ENCODE results near the gene ZNFX1.

Gene ZNFX1

GRCh38 chr20:49233226-49233625, 44.6 kb downstream of the ZNFX1 start:
- DNase-seq (ENCODE audit: low read depth): no peak
- no peak overlapping the region for H3K4me3 ChIP-seq (ENCODE audit: control insufficient read depth, low read depth, low read length)

GRCh38 chr20:49231471-49231870, 46.4 kb downstream of the ZNFX1 start:
- H3K4me3 ChIP-seq (ENCODE audit: control insufficient read depth, low read depth, low read length): no peak overlapping the region
- no peak for DNase-seq (ENCODE audit: low read depth)
- TF ChIP-seq CTCF (IDR thresholded peaks at IDR 0.05; ENCODE audit: control insufficient read depth, insufficient read depth, low read depth, low read length, missing control alignments): no peak

More at GRCh38 chr20:49233226-49233625, 44.6 kb downstream of the ZNFX1 start:
- no peak for TF ChIP-seq CTCF (IDR thresholded peaks at IDR 0.05; ENCODE audit: control insufficient read depth, insufficient read depth, low read depth, low read length, missing control alignments)

GRCh38 chr20:49230561-49231133, 47.2 kb downstream of the ZNFX1 start:
- H3K4me3 ChIP-seq (ENCODE audit: control insufficient read depth, low read depth, low read length): no peak overlapping the region
- DNase-seq (ENCODE audit: low read depth): no peak
- no peak for TF ChIP-seq CTCF (IDR thresholded peaks at IDR 0.05; ENCODE audit: control insufficient read depth, insufficient read depth, low read depth, low read length, missing control alignments)

DNA sequence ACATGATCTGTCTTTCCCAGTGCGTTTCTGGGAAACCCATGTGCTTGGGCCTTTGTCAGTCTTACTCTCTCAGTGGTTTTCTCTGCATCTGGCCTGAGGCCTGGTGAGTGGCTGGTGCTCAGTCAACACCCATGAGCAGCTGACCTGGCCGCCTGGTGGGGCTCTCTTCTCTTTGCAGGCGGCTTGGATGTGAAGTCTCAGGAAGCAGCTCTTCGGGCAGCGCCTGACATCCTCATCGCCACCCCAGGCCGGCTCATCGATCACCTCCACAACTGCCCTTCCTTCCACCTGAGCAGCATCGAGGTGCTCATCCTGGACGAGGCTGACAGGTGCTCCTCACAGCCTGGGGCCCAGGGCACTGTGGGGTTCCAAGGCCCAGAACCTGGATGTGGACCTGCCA, 47.8 kb downstream of the ZNFX1 start:
- no peak for DNase-seq (ENCODE audit: low read depth)
- TF ChIP-seq CTCF (IDR thresholded peaks at IDR 0.05; ENCODE audit: control insufficient read depth, insufficient read depth, low read depth, low read length, missing control alignments): no peak
- no peak overlapping the region for H3K4me3 ChIP-seq (ENCODE audit: control insufficient read depth, low read depth, low read length)

DNA sequence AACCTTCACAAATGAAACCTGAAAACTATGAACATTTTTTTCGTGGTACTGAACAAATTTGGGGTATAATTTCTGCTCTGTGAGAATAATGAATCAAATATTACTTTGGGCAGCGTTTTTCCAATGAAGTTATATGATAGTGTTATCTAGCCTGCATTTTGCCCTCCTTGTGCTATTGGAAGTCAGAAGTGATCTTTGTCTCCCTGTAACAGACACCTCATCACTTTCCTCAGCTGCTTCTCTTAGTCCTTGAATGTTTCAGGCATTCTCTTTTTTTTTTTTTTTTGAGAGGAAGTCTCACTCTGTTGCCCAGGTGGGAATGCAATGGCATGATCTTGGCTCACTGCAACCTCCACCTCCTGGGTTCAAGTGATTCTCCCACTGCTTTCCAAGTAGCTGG, 48.5 kb downstream of the ZNFX1 start:
- no peak overlapping the region for H3K4me3 ChIP-seq (ENCODE audit: control insufficient read depth, low read depth, low read length)
- TF ChIP-seq CTCF (IDR thresholded peaks at IDR 0.05; ENCODE audit: control insufficient read depth, insufficient read depth, low read depth, low read length, missing control alignments): no peak
- DNase-seq (ENCODE audit: low read depth): no peak

- no peak overlapping the region for H3K4me3 ChIP-seq (ENCODE audit: control insufficient read depth, low read depth, low read length)
- no peak for DNase-seq (ENCODE audit: low read depth)
- no peak for TF ChIP-seq CTCF (IDR thresholded peaks at IDR 0.05; ENCODE audit: control insufficient read depth, insufficient read depth, low read depth, low read length, missing control alignments)
These were observed 49.2 kb downstream of the ZNFX1 start for GRCh38 chr20:49228676-49229075.

- DNase-seq (ENCODE audit: low read depth): no peak
- no peak overlapping the region for H3K4me3 ChIP-seq (ENCODE audit: control insufficient read depth, low read depth, low read length)
- TF ChIP-seq CTCF (IDR thresholded peaks at IDR 0.05; ENCODE audit: control insufficient read depth, insufficient read depth, low read depth, low read length, missing control alignments): no peak
These were observed 52.0 kb downstream of the ZNFX1 start for GRCh38 chr20:49225896-49226295.
